ENCODE data around the gene PNCK.

DNA sequence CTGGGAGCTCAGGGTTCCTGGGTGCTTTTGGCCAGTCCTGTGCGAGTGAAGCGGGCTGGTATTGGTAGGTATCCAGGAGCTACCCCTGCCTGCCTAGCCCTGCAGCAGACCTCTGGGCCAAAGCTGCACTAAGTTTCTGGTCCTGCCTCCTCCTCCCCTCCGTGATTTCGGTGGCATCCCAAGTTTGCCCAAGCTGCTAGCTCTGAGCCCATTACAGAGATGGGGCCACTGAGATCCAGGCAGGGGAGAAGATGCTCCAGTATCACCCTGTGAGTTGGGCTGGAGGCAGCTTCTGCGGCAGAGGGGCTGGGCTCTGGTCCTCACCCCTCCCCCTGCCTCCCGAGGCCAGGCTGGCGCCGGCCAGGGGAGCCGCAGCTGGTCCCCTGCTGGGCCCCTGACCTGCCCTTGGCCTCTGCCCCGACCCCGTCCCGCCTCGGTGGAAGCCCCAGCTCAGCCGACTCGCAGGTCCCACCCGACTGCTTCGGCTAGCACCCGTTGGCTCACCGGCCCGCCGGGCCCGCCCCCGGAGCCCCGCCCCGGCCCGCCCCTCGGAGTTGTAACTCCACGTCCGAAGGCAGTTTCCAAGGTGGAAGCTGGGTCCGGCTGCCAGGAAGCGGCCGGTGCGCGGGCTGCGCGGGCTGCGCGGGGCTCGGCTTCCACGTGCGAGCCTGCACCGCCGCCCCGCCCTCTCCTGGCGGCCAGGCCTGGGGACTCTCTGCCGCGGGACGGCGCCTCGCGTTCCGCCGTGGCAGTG, 26.8 kb downstream of the PNCK start, which contains the start of gene DUSP9:
- no peak for TF ChIP-seq GATA2 (IDR thresholded peaks at IDR 0.05; ENCODE audit: low read depth, low read length)
- TF ChIP-seq GATA3 (IDR thresholded peaks at IDR 0.05; ENCODE audit: low read depth, low read length), result no peak

Data from SH-SY5Y (cell line).